ENCODE measurements around the gene ORC1.
"Not testable (repeated sequence)": the region's sequence is repeated elsewhere in the genome, so short reads cannot be mapped to it uniquely, and the experiment has no call there.

The ORC1 gene

DNA sequence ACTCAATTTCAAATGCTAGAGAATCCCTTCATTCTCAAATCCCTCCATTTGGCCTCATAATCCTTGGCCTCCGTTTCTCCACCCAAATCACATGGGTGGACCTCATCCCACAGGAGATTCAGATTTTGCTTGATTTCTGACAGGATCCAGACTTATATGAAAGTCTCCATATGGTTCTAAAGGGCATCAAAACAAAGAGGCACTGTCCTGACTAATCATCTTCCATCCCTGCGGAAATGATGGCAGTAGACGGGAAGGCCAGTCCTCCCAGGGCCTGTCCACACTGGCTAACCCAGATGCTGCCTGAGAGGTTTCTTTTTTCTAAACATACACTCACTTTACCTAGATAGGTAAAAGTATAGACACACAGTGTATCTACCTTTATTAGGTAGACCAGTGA is 18.8 kb downstream of the ORC1 start:
- H3K9me3 ChIP-seq (ENCODE audit: insufficient read depth, low read depth, low read length): no peaks in the 10 kb centered on the region
- no peak overlapping the region for H3K9ac ChIP-seq (ENCODE audit: low read depth, low read length)
- H3K4me3 ChIP-seq (ENCODE audit: low read length): no peak overlapping the region
- H3K4me1 ChIP-seq (ENCODE audit: insufficient read depth, low read length): no peaks in the 10 kb centered on the region
- H3K27me3 ChIP-seq (ENCODE audit: insufficient read depth, low read length): no peaks in the 10 kb centered on the region
- peaks cover 100% of the 10 kb centered on the region for H3K36me3 ChIP-seq (ENCODE audit: insufficient read depth, low read depth, low read length)
- no peak overlapping the region for H3K27ac ChIP-seq (ENCODE audit: low read length)

GRCh38 chr1:52369851-52370250 is 34.4 kb downstream of the ORC1 start:
- not testable (repeated sequence) for H3K27me3 ChIP-seq (ENCODE audit: insufficient read depth, low read length); H3K4me3 ChIP-seq (ENCODE audit: low read length); H3K9me3 ChIP-seq (ENCODE audit: insufficient read depth, low read depth, low read length); H3K9ac ChIP-seq (ENCODE audit: low read depth, low read length); H3K4me1 ChIP-seq (ENCODE audit: insufficient read depth, low read length); H3K27ac ChIP-seq (ENCODE audit: low read length)
- peaks cover 35% of the 10 kb centered on the region for H3K36me3 ChIP-seq (ENCODE audit: insufficient read depth, low read depth, low read length)

- no peak overlapping the region for H3K27ac ChIP-seq (ENCODE audit: low read length)
- H3K9ac ChIP-seq (ENCODE audit: low read depth, low read length): peak overlapping the region; percentile 54; the same call in 1 of the 2 replicates
- H3K9me3 ChIP-seq (ENCODE audit: insufficient read depth, low read depth, low read length): no peaks in the 10 kb centered on the region
- H3K4me3 ChIP-seq (ENCODE audit: low read length): peak overlapping the region; percentile 68
- peaks cover 23% of the 10 kb centered on the region for H3K36me3 ChIP-seq (ENCODE audit: insufficient read depth, low read depth, low read length)
- no peaks in the 10 kb centered on the region for H3K27me3 ChIP-seq (ENCODE audit: insufficient read depth, low read length)
- peaks cover 8% of the 10 kb centered on the region; the same call in 1 of the 2 replicates for H3K4me1 ChIP-seq (ENCODE audit: insufficient read depth, low read length)
Measured at GRCh38 chr1:52368383-52369172, 35.6 kb downstream of the ORC1 start.

DNA sequence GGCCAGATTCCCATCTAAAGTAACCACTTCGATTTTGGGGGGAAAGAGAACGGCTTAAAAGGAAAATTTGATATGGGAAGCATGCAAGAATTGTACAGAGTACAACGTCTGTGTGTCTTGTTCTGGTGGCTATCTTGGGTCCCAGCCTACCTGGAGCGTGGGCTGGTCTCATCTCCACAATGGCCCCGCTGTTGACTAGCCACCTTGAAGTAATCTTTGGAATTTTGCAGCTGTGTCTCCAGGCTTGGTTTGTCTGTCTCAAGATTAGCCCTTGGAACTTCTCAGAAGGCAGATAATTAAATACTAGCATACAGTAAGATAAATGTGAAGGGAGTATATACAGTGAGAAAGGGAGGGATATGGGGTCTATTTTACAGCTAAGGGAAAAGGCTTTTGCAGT is 37.0 kb downstream of the ORC1 start:
- H3K36me3 ChIP-seq (ENCODE audit: insufficient read depth, low read depth, low read length): peaks cover 16% of the 10 kb centered on the region
- H3K27ac ChIP-seq (ENCODE audit: low read length): no peak overlapping the region
- no peak overlapping the region for H3K9ac ChIP-seq (ENCODE audit: low read depth, low read length)
- H3K4me3 ChIP-seq (ENCODE audit: low read length): no peak overlapping the region
- H3K4me1 ChIP-seq (ENCODE audit: insufficient read depth, low read length): peaks cover 8% of the 10 kb centered on the region; the same call in 1 of the 2 replicates
- H3K9me3 ChIP-seq (ENCODE audit: insufficient read depth, low read depth, low read length): no peaks in the 10 kb centered on the region
- no peaks in the 10 kb centered on the region for H3K27me3 ChIP-seq (ENCODE audit: insufficient read depth, low read length)

- H3K9ac ChIP-seq (ENCODE audit: low read depth, low read length): peak overlapping the region; percentile 41; the same call in 1 of the 2 replicates
- no peak overlapping the region for H3K27ac ChIP-seq (ENCODE audit: low read length)
- H3K27me3 ChIP-seq (ENCODE audit: insufficient read depth, low read length): no peaks in the 10 kb centered on the region
- peaks cover 8% of the 10 kb centered on the region; the same call in 1 of the 2 replicates for H3K4me1 ChIP-seq (ENCODE audit: insufficient read depth, low read length)
- no peaks in the 10 kb centered on the region for H3K9me3 ChIP-seq (ENCODE audit: insufficient read depth, low read depth, low read length)
- peak overlapping the region; percentile 90 for H3K4me3 ChIP-seq (ENCODE audit: low read length)
- peaks cover 21% of the 10 kb centered on the region for H3K36me3 ChIP-seq (ENCODE audit: insufficient read depth, low read depth, low read length)
Measured at GRCh38 chr1:52366517-52366827, 37.8 kb downstream of the ORC1 start.

DNA sequence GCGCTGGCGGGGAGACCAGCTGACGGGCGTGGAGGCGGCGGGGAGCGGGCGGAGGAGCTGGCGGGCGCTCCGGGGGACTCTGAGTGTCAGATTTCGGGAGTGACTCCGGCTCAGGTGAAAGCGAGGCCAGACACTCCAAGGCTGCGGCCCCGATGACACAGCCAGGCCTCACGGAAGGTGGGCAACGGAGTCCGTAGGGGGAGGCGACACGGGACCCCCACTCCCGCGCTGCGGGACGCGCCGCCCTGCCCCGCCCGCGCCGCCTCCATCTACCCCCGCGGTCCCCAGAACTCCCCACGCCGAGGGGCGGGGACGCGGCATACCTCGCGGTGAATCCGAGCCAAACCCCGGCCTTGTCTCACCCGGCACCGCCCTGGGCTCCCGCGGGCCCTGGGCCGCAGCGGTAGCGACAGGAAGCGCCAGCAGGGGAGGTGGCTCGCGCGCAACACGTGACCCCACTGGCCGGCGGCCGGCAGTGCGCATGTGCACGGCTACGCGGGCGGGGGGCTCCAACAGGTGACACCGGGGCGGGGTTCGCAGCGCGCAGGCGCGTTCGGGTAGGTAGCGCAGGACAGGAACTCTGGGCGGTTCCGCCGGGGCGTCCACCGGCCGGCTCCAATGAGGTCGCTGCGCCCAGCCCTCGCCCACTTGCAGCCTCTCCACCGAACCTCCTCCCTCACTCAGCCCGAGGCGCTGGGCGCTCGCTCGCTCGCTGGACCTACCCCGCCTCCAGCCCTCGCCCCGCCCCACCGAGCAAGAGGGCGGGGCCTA is 38.3 kb downstream of the ORC1 start, which contains the start of gene CC2D1B:
CC2D1B (minus strand) TSS at position 460 of the 771 bp plus-strand sequence. CDS start 1,585 bp downstream, outside the sequence.
- Histone ChIP-seq H3K27me3 (ENCODE audit: insufficient read depth, low read length) (no peaks in the 10 kb centered on the region), H3K9me3 (ENCODE audit: insufficient read depth, low read depth, low read length) (no peaks in the 10 kb centered on the region), H3K27ac (ENCODE audit: low read length) (peak within 1 kb of the TSS; percentile 33), H3K9ac (ENCODE audit: low read depth, low read length) (peak within 1 kb of the TSS; percentile 83), H3K4me3 (ENCODE audit: low read length) (peak within 1 kb of the TSS; percentile 90), H3K36me3 (ENCODE audit: insufficient read depth, low read depth, low read length) (peaks cover 21% of the 10 kb centered on the region), H3K4me1 (ENCODE audit: insufficient read depth, low read length) (peaks cover 8% of the 10 kb centered on the region; the same call in 1 of the 2 replicates)

- peak overlapping the region; percentile 33 for H3K27ac ChIP-seq (ENCODE audit: low read length)
- H3K4me3 ChIP-seq (ENCODE audit: low read length): peak overlapping the region; percentile 90
- peaks cover 8% of the 10 kb centered on the region; the same call in 1 of the 2 replicates for H3K4me1 ChIP-seq (ENCODE audit: insufficient read depth, low read length)
- H3K9ac ChIP-seq (ENCODE audit: low read depth, low read length): peak overlapping the region; percentile 83
- no peaks in the 10 kb centered on the region for H3K27me3 ChIP-seq (ENCODE audit: insufficient read depth, low read length)
- no peaks in the 10 kb centered on the region for H3K9me3 ChIP-seq (ENCODE audit: insufficient read depth, low read depth, low read length)
- H3K36me3 ChIP-seq (ENCODE audit: insufficient read depth, low read depth, low read length): peaks cover 28% of the 10 kb centered on the region
Measured at GRCh38 chr1:52365071-52365745, 39.0 kb downstream of the ORC1 start.

DNA sequence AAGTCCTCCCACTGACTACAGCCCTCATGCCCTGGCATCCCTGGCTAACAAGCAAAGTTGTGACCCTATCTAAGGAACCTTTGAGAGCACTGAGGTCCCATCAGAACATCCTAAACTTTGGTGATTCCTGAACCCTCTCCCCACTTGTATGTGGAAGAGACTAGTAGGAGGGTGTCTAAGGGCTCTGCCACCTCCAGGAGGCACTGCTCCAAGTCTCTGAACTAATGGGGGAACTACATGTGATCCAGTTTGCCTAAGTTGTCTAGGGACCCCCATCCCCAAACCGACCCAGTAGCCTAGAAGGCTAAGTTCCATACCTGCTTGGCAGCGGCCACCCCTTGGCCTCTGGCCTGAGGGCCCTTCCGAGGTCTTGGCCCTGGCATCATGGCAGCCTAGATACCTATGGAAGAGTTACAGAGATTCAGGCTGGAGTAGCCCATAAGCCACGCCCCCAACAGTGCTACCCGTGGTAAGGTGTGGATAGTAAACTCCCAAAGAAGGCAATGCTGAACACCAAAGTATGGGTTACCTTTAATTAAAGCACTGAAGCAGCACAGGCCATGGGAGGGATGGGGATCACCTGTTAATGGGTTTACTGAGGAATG is 39.9 kb downstream of the ORC1 start:
- no peak overlapping the region for H3K9ac ChIP-seq (ENCODE audit: low read depth, low read length)
- peak overlapping the region; percentile 90 for H3K4me3 ChIP-seq (ENCODE audit: low read length)
- no peak overlapping the region for H3K27ac ChIP-seq (ENCODE audit: low read length)
- H3K27me3 ChIP-seq (ENCODE audit: insufficient read depth, low read length): no peaks in the 10 kb centered on the region
- H3K36me3 ChIP-seq (ENCODE audit: insufficient read depth, low read depth, low read length): peaks cover 36% of the 10 kb centered on the region
- H3K4me1 ChIP-seq (ENCODE audit: insufficient read depth, low read length): peaks cover 8% of the 10 kb centered on the region; the same call in 1 of the 2 replicates
- no peaks in the 10 kb centered on the region for H3K9me3 ChIP-seq (ENCODE audit: insufficient read depth, low read depth, low read length)

DNA sequence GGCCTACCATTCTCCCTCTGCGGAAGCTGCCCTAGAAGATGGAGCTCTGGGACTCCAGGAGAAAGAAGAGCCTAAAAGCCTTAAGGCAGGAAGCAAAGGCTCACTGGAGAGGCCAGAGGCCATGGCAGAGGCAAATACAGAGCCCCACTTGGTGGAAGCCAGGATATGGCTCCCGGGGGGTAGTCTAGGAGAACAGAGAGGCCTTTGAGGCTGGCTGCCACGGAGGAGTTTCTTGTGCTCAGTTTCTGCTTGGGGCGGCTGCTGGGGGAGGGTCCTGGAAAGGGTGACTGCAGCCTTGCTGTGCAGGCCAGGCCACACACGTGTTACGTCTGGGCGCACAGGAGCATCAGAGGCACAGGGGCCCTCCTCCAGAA is 43.6 kb downstream of the ORC1 start:
- H3K9me3 ChIP-seq (ENCODE audit: insufficient read depth, low read depth, low read length): no peaks in the 10 kb centered on the region
- H3K27me3 ChIP-seq (ENCODE audit: insufficient read depth, low read length): no peaks in the 10 kb centered on the region
- peaks cover 74% of the 10 kb centered on the region for H3K36me3 ChIP-seq (ENCODE audit: insufficient read depth, low read depth, low read length)
- peaks cover 8% of the 10 kb centered on the region; the same call in 1 of the 2 replicates for H3K4me1 ChIP-seq (ENCODE audit: insufficient read depth, low read length)
- H3K27ac ChIP-seq (ENCODE audit: low read length): no peak overlapping the region
- no peak overlapping the region for H3K9ac ChIP-seq (ENCODE audit: low read depth, low read length)
- H3K4me3 ChIP-seq (ENCODE audit: low read length): no peak overlapping the region

DNA sequence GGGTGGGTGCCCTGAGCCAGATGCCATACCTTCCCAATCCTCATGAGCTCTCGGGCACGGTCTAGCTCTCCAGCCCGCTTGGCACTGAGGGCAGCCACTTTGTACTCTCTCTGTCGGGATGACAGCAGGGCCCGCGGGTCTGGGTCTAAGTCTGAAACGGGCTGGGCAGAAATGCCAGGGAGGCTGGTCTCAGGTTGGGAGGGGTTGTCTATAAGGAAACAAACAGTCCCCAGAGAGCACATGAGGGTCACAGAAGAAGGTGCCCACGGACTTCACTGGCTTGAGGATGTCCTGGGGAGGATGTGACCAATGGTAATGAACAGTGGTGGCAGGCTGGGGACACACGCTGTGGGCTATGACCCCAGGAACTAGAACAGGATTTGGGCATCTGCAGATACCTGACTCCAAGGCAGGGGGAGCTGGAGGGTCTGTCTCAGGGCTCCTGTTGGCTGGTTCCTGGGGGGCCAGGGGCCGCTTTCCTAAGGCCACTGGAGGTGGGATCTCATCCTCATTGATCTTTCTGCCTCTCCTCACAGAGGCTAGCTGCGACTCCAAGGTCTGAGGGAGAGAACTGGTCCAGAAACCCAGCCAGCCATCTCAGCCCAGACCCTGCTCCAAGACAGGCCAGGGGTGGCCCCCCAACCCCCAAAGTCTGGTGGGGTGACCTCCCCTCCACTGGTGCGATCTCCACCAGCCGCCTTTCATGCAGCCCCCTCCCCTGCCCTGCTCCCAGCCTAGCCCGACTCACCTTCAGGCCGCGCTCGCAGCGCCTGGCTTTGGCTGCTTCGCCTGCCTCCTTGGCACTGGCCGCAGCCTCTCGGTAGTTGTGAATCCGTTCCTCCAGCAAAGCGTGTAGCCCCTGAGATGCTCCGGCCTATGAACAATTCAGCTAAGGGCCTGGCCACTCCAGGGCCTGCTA is 44.3 kb downstream of the ORC1 start:
- Histone ChIP-seq H3K36me3 (ENCODE audit: insufficient read depth, low read depth, low read length) (peaks cover 80% of the 10 kb centered on the region), H3K27me3 (ENCODE audit: insufficient read depth, low read length) (no peaks in the 10 kb centered on the region), H3K4me1 (ENCODE audit: insufficient read depth, low read length) (peaks cover 5% of the 10 kb centered on the region; the same call in 1 of the 2 replicates), H3K4me3 (ENCODE audit: low read length) (no peak overlapping the region), H3K9ac (ENCODE audit: low read depth, low read length) (no peak overlapping the region), H3K9me3 (ENCODE audit: insufficient read depth, low read depth, low read length) (no peaks in the 10 kb centered on the region), H3K27ac (ENCODE audit: low read length) (no peak overlapping the region)
